Measurements from ENCODE around the gene SLC4A2.

SLC4A2 gene

DNA sequence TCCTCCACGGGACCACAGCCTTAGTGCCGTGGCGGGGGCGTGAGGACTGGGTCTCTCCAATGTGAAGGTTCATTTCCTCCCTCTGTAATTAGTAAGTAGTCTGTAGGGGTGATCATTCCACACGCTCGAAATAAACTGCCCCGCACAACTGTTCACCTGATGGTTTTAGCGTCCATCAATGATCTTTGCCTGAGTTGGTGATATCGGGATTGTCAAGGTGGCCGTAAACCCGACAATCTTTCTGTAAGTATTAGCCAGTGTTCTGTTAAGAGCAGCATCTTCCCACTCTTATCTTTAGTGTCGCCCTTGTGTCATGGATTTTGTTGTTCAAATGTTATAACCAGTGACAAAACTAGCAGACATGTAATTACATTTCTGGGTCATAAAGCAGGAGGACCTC, 44.6 kb downstream of the SLC4A2 start:
- TF ChIP-seq, protein P1, sequence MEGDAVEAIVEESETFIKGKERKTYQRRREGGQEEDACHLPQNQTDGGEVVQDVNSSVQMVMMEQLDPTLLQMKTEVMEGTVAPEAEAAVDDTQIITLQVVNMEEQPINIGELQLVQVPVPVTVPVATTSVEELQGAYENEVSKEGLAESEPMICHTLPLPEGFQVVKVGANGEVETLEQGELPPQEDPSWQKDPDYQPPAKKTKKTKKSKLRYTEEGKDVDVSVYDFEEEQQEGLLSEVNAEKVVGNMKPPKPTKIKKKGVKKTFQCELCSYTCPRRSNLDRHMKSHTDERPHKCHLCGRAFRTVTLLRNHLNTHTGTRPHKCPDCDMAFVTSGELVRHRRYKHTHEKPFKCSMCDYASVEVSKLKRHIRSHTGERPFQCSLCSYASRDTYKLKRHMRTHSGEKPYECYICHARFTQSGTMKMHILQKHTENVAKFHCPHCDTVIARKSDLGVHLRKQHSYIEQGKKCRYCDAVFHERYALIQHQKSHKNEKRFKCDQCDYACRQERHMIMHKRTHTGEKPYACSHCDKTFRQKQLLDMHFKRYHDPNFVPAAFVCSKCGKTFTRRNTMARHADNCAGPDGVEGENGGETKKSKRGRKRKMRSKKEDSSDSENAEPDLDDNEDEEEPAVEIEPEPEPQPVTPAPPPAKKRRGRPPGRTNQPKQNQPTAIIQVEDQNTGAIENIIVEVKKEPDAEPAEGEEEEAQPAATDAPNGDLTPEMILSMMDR (IDR thresholded peaks at IDR 0.05; ENCODE audit: low read depth, low read length): no peak
- H3K4me3 ChIP-seq (ENCODE audit: low read depth, low read length): no peak overlapping the region

DNA sequence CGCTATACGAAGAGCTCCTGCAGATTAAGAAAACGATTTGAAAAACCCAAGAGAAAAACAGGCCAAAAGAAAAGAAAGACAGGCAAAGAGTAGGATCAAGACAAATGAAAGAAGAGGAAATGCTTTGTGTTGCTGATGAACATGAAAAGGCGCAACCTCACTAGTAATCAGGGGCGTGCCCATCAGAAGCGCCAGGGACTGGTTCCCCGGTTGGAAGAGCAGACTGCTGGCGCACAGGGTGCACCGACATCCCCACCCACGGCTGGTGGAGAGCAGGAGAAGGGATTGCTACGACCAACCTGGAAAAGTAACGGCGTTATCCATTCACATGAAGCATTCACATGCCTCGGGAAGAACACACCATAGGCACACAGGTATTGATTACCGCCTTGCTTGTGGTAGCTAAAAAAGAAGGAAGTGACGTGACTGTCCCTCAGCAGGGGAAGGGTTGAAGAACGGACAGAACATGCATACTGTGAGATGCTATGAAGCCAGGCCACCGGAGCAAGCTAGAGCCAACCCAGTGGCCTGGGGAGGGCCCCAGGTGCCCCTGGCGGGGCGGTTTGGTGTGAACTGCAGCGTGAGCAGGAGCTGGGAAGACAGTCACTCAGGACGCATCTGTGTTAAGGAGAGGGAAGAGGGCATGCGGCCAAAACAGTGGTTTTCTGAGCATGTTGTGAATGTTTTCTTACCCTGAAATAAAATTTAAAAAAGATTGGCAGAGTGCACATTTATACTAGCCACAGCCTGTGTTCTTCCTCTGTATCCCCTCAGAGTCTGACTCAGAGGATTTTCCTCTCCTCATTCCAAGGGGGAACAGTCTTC, 45.2 kb downstream of the SLC4A2 start:
- TF ChIP-seq, protein P1 (IDR thresholded peaks at IDR 0.05; ENCODE audit: low read depth, low read length): no peak

DNA sequence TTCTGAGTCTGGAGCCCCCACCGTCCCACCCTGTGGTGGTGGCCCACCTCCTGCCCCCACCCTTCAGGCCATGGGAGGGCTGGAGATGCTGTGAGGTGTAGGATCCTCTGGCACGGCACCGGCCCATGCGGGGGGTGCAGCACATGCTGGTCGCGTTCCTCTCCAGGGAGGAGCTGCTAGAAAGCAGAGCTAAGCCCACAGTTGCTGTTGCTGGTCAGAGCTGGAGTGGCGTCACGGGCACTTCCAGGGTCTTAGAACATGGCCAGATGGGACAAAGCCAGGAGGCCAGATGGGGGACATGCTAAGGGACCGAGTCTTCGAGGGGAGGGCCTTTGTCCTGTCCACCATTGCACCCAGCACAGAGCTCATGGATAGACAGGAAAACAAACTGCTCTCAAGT, 48.5 kb downstream of the SLC4A2 start:
- no peak overlapping the region for H3K4me3 ChIP-seq (ENCODE audit: low read depth, low read length)
- TF ChIP-seq, protein P1 (IDR thresholded peaks at IDR 0.05; ENCODE audit: low read depth, low read length): no peak

More for the DNA sequence above, 45.2 kb downstream of the SLC4A2 start:
- no peak overlapping the region for H3K4me3 ChIP-seq (ENCODE audit: low read depth, low read length)

DNA sequence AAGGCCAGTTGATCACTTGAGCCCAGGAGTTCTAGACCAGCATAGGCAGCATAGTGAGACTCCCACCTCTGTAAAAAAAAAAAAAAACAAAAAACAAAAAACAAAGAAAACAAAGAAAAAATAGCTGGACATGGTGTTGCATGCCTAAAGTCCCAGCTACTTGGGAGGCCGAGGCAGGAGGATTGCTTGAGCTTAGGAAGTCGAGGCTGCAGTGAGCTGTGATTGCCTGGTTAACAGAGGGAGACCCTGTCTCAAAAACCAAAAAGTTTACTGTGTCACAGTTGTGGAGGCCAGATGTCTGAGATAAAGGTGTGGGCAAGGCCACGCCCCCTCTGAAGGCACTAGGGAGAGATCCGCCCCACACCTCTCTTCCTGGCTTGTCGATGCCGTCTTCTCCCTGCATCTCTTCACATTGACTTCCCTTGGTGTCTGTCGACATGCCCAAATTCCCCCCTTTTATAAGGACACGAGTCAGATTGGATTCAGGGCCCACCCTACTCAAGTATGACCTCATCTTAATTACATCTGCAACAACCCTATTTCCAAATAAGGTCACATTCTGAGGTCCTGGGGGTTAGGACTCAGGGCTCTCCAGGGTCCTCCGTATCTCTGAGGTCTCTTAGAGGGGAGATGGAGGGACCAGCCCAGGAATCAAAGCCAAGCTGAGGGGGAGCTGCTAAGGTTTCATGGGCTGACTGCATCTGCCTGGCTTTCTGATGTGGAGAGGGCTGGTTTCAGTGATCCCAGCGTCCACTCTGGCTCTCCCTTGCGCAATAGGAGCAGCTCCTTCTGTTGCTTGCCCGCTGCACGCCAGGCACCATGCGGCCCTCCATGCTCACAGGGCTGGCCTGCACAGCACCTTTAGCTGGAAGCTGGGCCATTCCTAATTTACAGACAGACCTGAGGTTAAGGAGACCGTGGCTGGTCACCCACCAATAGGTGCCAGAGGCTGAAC, 50.0 kb downstream of the SLC4A2 start:
- H3K4me3 ChIP-seq (ENCODE audit: low read depth, low read length): no peak overlapping the region
- TF ChIP-seq, protein P1 (IDR thresholded peaks at IDR 0.05; ENCODE audit: low read depth, low read length): no peak

DNA sequence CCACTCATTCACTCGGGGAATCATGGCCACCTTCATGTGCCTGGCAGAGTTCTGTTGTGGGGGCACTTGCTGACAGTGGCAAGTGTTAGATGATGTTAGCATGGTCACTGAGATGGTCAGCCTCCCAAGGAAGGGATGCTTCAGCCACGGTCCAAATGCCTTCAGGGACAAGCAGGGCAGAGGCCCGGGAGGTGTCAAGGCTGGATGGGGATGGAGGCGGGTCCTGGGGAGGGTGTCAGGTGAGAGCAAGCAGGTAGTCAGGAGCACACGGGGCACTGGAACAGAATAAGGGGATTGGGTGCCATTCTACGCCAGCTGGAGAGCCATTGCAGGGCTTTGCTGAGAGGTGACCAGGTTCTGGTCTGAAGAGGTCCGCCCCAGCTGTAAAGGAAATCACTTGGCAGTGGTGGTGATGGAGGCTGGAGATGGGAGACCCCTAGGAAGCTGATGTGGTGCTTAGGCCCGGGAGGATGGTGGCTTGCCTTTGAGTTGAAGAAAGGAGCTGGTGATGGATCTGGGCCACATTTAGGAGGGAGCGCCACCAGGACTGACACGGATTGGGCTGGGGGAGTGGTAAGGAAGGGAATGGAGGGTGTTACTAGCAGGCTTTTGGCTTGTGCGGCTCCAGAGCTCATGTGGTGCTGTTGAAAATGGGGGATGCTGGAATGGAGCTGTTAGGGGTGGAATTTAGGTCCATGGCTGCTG, 51.0 kb downstream of the SLC4A2 start:
- H3K4me3 ChIP-seq (ENCODE audit: low read depth, low read length): no peak overlapping the region
- TF ChIP-seq, protein P1 (IDR thresholded peaks at IDR 0.05; ENCODE audit: low read depth, low read length): no peak

DNA sequence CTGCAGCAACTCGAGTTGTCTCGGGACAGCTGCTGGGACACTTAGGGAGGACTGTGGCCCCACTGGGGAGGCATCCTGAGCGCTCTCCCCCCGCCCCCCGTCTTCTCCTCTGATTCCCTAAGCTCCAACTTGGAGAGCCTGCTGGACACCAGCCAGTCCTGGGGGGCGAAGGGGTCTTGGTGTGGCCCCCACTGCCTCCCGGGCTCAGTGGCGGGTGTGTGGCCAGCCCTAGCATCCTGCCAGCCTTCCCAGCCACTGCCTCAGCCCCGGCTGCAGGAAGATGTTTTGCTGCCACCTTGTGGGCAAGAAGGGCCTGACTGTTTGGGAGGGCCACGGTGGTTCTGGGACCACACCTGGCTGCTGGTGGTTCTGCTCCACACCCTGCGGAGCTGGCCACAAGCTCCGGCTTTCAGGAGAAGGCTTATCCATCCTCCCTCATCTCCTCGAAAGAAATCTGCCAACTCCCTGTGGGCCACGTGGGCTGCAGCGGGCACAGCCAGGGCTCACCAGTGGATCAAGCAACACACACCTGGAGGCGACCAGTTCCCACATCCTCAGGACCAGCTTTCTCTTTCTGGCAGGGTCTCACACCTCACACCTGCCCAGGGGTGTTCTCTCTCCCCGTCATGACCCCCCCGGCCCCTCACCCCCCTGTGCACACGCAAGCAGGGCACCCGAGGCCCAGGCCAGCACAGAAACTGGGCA, 51.7 kb downstream of the SLC4A2 start:
- H3K4me3 ChIP-seq (ENCODE audit: low read depth, low read length): no peak overlapping the region
- TF ChIP-seq, protein P1 (IDR thresholded peaks at IDR 0.05; ENCODE audit: low read depth, low read length): peak; percentile 75
